Urinary bladder (tissue), 4 donors: ENCODE data around the gene EDA. TPM values are rescaled to one million over a fixed set of nuclear protein-coding genes. Genes with fewer than 3 reads are reported as not detected.

Experiments
- DNase-seq: peaks from one replicate; pipeline ENCODE4 v3.0.0-alpha.2; 2015; ENCODE audit errors: extremely low spot score
- H3K27ac ChIP-seq: one replicate; pipeline ENCODE4 v1.5.1; 2013; ENCODE audit warnings: low read depth, mild to moderate bottlenecking, moderate library complexity
- H3K36me3 ChIP-seq: one replicate; pipeline ENCODE4 v1.6.1; 2013; ENCODE audit warnings: mild to moderate bottlenecking, moderate library complexity; ENCODE audit not compliant: insufficient read depth
- H3K4me1 ChIP-seq: one replicate; pipeline ENCODE4 v1.6.1; 2013; ENCODE audit warnings: mild to moderate bottlenecking, moderate library complexity; ENCODE audit not compliant: insufficient read depth
- H3K4me3 ChIP-seq: one replicate; pipeline ENCODE4 v1.5.1; 2013; ENCODE audit warnings: low read depth, low read length
- WGBS: extraction: QIAGEN DNeasy Blood & Tissue Kit; methylation state at CpG from one replicate; pipeline ENCODE4 v1.1.7; 2013; 5-methylcytosine and 5-hydroxymethylcytosine counted together
- polyA plus RNA-seq: library from polyadenylated mRNA; stranded (reverse); fragments of 200-250 nt; gene quantifications from one replicate; pipeline ENCODE4 v1.2.3, GENCODE V29; 2013
- total RNA-seq: library from RNA; depleted of rRNA; stranded (reverse); fragments of >200 nt; gene quantifications from one replicate; pipeline ENCODE4 v1.2.3, GENCODE V29; 2014
- donor health status: healthy with polysubstance abuse.
- donor health status: healthy.

EDA gene
- total and polyA plus RNA-seq, 2 donors: 3.8 to 5.7 TPM

GRCh38 chrX:70030301-70030767 is 414.4 kb downstream of the EDA start:
- DNase-seq: no peak
- H3K4me3 ChIP-seq: no peak overlapping the region
- no peaks in the 10 kb centered on the region for H3K4me1 ChIP-seq
- no peak overlapping the region for H3K27ac ChIP-seq
- 9% methylated on average over 4 of the region's 4 CpGs for WGBS
- H3K36me3 ChIP-seq: no peaks in the 10 kb centered on the region

DNA sequence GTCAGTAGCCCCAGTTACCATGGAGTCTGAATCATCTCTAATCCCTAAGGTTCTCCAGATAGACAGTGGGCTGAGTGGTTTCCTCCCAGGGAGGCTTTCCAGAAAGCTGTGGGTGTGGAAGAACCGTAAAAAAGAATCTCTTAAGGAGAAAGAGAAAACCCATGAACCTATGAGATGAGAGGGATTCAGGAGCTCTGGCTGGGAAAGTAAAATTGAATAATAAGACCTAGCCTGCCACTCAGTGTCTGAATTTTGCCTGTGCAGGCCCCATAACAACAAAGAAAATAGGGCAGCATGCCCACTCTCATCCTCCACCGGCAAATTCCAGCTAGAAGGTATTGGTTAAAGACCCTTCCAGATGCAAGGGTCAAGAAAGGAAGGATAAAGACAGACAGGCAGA is 416.9 kb downstream of the EDA start:
- Histone ChIP-seq H3K27ac (no peak overlapping the region), H3K4me1 (no peaks in the 10 kb centered on the region), H3K36me3 (no peaks in the 10 kb centered on the region), H3K4me3 (no peak overlapping the region)
- no peak for DNase-seq
- WGBS: 34% methylated on average over 2 of the region's 2 CpGs

- no peaks in the 10 kb centered on the region for H3K4me1 ChIP-seq
- H3K27ac ChIP-seq: no peak overlapping the region
- whole genome bisulfite sequencing: 63% methylated on average over 10 of the region's 10 CpGs
- no peaks in the 10 kb centered on the region for H3K36me3 ChIP-seq
- DNase-seq: no peak
- no peak overlapping the region for H3K4me3 ChIP-seq
Observed at GRCh38 chrX:70033348-70034051, 417.6 kb downstream of the EDA start.

- Histone ChIP-seq H3K27ac (no peak overlapping the region), H3K36me3 (no peaks in the 10 kb centered on the region), H3K4me3 (no peak overlapping the region), H3K4me1 (no peaks in the 10 kb centered on the region)
- no peak for DNase-seq
- 76% methylated on average over 4 of the region's 4 CpGs for whole genome bisulfite sequencing
Observed at GRCh38 chrX:70034646-70035045, 418.7 kb downstream of the EDA start.

DNA sequence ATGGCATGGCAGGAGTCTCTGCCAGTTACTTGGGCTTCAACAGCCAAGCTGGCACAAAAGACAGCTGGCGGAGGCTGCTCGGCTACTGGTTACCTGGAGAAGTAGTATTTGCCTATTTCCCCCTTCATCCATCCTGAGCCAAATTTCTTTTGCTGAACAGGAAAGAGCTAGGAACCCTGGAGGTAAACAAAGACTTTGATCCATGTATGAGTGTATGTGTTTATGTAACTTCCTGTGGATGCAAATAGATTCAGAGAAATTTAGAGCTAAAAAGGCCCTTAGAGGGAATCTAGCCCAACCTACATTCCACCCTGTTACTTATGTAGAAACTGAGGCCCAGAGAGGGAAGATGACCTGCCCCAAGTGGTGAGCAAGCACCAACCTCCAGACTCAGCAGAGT is 422.6 kb downstream of the EDA start:
- Histone ChIP-seq H3K36me3 (no peaks in the 10 kb centered on the region), H3K4me3 (no peak overlapping the region), H3K4me1 (peaks cover 2% of the 10 kb centered on the region), H3K27ac (no peak overlapping the region)
- WGBS: 95% methylated on average over 2 of the region's 2 CpGs
- DNase-seq: no peak

- H3K4me3 ChIP-seq: no peak overlapping the region
- WGBS: 97% methylated on average over 1 of the region's 1 CpG
- H3K27ac ChIP-seq: no peak overlapping the region
- DNase-seq: no peak
- H3K4me1 ChIP-seq: peaks cover 2% of the 10 kb centered on the region
- no peaks in the 10 kb centered on the region for H3K36me3 ChIP-seq
Observed at GRCh38 chrX:70038951-70039350, 423.0 kb downstream of the EDA start.

GRCh38 chrX:70039758-70040157 is 423.8 kb downstream of the EDA start:
- no peak overlapping the region for H3K4me3 ChIP-seq
- 91% methylated on average over 2 of the region's 2 CpGs for WGBS
- no peaks in the 10 kb centered on the region for H3K36me3 ChIP-seq
- no peak for DNase-seq
- peaks cover 2% of the 10 kb centered on the region for H3K4me1 ChIP-seq
- no peak overlapping the region for H3K27ac ChIP-seq

DNA sequence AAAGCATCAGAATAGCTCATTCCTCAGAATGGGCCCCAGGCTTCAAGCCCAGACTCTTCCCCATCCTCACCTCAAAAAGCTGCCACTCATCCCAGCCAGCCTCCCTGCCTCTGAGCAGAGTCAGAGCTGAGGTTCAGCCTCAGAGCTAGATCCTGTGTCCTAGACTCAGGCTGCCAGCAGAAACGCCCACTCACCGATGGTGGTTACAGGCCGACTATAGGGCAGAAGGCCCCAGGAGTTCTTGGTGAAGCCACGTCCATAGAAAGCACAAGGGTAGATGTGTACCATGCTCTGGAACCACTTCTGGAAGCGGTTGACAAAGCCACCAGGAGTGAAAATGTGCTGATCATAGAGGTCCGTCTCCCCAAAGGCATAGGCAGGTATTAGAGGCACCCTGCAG is 426.1 kb downstream of the EDA start:
- no peak overlapping the region for H3K4me3 ChIP-seq
- H3K4me1 ChIP-seq: peaks cover 2% of the 10 kb centered on the region
- H3K36me3 ChIP-seq: no peaks in the 10 kb centered on the region
- WGBS: 95% methylated on average over 6 of the region's 6 CpGs
- no peak for DNase-seq
- no peak overlapping the region for H3K27ac ChIP-seq

DNA sequence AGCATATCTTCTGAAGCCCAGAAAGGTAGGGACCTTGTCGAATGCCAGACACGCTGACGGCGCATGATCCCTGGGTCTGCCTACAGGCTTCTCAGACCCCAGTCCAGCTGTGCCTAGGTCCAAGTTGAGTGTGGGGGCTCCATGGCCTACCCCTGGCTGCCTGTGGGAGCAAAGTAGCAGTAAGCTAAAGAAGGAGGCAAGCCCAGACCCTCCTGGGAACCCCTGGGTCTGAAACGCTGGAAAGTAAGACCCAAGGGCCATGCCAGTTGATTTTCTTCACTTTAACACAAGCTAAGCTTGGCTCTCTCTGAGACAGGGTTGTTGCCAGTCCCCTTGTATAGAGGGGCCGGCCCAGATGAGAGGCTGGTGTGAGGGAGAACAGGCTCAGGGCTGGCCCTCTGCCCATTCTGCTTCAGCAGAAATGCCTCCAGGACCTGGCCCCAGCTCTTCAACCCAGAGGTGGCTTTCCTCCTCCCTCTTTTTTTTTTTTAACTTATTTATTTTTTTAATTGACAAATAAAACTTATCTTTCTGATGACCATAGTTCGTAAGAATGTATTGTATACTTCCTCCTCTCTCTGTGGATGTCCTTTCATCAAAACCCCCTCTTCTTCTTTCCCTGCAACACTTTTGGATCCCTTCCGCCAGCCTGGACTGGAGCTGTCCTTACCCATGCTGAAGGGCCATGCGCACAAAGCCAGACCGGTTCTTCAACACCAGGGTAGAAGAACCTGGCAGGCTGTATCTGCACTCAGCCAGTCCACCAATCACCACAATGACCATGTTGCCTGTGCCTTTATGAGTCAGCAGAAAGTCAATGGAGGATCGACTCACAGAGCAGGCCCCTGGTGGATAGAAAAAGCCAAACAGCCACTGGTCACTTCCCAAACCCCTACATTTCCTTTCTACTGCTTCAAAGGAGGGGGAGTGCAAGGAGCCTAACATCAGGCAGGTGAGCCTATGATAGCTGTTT is 426.8 kb downstream of the EDA start:
- 79% methylated on average over 11 of the region's 11 CpGs for WGBS
- no peak for DNase-seq
- H3K4me1 ChIP-seq: peaks cover 2% of the 10 kb centered on the region
- H3K27ac ChIP-seq: no peak overlapping the region
- no peak overlapping the region for H3K4me3 ChIP-seq
- H3K36me3 ChIP-seq: no peaks in the 10 kb centered on the region

DNA sequence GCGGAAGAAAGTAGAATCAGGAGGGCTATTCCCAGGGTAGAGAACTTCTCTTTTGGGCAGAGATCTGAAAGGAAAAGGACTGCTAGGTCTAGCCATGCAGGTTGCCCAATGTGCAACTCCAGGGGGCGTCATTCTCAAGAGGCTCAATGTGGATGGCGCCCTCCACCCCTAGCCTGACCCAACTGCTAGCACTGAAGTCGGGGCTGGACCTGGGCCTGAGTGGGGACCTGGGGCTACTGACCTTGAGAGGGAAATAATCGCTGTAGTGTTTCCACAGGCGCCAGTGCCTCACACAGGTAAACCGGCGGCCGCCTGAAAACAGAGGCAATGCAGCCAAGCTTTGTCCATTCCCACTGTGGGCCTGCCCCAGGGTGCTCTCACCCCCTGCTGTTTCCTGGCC is 427.8 kb downstream of the EDA start:
- WGBS: 96% methylated on average over 9 of the region's 9 CpGs
- no peak overlapping the region for H3K27ac ChIP-seq

DNA sequence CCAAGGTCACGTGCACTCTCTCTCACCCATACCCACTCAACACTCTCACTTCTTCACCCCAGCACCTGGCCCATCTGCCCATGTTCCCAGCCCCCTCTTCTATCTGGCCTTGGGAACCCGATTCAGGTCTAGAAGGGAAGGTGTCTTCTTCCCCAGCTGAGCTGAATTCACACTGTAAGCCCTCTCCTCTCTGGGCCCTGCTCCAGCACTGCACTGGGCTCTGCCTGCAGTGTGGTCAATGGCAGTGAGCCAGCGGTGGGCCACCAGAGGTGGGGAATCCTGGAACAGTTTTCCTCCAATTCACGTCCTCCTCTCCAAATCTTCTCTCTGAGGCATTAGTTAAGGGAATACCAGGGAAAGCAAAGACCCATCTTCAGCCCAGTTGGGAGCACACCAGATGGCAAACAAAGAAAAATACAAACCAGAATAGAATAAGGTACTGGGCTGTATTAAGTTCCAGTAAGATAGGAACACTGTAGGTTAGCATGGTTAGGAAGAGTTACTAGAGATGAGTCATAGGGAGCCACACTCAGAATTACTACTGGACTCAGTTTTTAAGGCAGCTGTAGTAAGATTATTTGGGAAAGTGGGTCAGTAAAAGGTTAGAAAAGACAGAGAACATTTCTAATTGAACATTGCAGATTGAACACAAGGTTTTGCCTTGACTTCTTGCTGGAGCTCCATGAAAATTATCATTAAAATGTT is 428.8 kb downstream of the EDA start:
- H3K4me1 ChIP-seq: peaks cover 2% of the 10 kb centered on the region
- no peak overlapping the region for H3K27ac ChIP-seq
- H3K4me3 ChIP-seq: no peak overlapping the region
- DNase-seq: no peak
- no peaks in the 10 kb centered on the region for H3K36me3 ChIP-seq
- 88% methylated on average over 4 of the region's 4 CpGs for WGBS

More for the DNA sequence above, 427.8 kb downstream of the EDA start:
- Histone ChIP-seq H3K4me1 (peaks cover 2% of the 10 kb centered on the region), H3K4me3 (no peak overlapping the region), H3K36me3 (no peaks in the 10 kb centered on the region)
- DNase-seq: no peak

DNA sequence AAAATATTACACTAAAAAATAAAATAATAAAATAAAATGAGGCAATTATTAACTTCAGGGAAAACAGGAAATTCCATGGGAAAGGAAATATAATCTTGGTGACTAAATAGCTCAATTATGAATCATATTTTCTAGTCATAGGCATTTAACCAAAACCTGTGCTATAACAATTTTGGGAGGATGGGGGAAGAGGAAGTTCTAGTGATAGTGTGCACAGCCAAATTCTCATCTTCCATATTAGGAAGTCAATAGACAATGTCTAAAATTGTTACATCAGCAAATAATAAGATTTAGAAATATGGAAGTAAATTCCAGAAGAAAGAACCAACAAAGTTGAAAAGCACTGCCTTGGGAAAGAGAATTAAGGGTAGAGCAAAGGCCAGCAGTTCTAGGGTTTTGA is 431.1 kb downstream of the EDA start:
- no peaks in the 10 kb centered on the region for H3K4me1 ChIP-seq
- no peaks in the 10 kb centered on the region for H3K36me3 ChIP-seq
- no peak overlapping the region for H3K27ac ChIP-seq
- no peak for DNase-seq
- no peak overlapping the region for H3K4me3 ChIP-seq

- no peaks in the 10 kb centered on the region for H3K36me3 ChIP-seq
- H3K27ac ChIP-seq: no peak overlapping the region
- DNase-seq: no peak
- no peak overlapping the region for H3K4me3 ChIP-seq
- WGBS: 95% methylated on average over 3 of the region's 3 CpGs
- H3K4me1 ChIP-seq: no peaks in the 10 kb centered on the region
Observed at GRCh38 chrX:70049406-70049805, 433.5 kb downstream of the EDA start.
